ENCODE data around the gene AKAP10.
"Not testable (repeated sequence)": the region's sequence is repeated elsewhere in the genome, so short reads cannot be mapped to it uniquely, and the experiment has no call there.

AKAP10 gene

GRCh38 chr17:19915245-19915978, 62.2 kb downstream of the AKAP10 start:
- no peak for DNase-seq (ENCODE audit: low spot score)

- DNase-seq (ENCODE audit: low spot score): no peak
These were observed 66.6 kb downstream of the AKAP10 start for GRCh38 chr17:19911033-19911432.

- DNase-seq (ENCODE audit: low spot score): no peak
These were observed 68.5 kb downstream of the AKAP10 start for GRCh38 chr17:19909139-19909538.

GRCh38 chr17:19905502-19905901, 72.1 kb downstream of the AKAP10 start:
- DNase-seq (ENCODE audit: low spot score): no peak

DNA sequence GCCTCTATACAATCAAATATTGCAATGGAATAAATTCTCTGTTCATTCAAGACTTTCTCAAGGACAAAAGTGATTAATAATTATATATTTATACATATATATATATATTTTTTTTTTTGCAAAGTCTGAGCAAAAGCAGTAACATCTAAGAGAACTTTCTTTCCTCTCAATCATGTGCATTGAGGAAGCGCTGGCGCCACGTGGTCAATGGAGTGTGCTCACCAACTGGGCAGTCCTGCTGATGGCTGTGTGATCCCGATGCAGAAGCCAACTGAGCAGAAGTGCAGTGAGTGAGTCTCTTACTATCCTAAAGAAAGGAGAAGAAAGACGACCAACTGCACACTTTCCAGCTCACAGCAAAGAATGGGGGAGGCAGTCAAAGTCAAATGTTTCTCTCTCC, 72.7 kb downstream of the AKAP10 start:
- DNase-seq (ENCODE audit: low spot score): no peak

- DNase-seq (ENCODE audit: low spot score): no peak
These were observed 73.2 kb downstream of the AKAP10 start for GRCh38 chr17:19904412-19904811.

DNA sequence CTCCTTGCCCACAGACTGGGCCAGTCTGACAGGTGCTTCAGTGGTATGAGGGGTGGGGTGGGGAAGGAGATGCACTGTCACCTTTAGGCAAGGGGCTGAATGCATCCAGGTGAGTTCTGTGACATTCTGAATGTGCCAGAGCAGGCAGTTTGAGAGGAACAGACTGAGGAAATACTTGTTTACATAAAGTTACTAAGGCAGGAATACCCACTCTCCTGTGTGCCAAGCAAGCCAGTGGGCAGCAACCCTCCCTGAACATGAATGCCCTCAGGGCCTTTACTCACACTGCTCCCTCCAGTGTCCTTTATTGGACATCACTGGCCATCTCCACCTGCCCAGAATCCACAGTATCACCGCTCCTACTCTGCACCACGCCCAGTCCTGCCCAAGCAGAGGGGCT, 76.8 kb downstream of the AKAP10 start:
- DNase-seq (ENCODE audit: low spot score): no peak

DNA sequence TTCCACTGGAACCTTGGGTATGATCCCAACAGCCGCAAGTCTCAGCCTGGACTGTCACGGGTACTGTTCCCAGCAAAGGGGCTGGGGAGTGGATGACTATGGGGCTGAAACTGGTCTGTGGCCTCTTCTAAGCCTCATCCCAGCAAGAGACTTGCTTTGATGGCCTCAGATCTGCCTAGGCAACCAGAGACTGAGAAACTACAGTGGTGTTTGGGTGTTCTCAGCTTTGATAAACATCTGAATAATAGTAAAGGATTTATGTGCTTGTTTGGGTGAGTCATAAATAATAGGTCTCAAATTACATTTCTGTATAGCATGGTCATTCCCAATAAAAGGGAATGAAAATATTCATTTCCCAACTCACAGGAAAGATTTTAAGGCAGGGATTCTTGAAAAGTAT, 79.7 kb downstream of the AKAP10 start:
- DNase-seq (ENCODE audit: low spot score): peak; percentile 21

- DNase-seq (ENCODE audit: low spot score): no peak
These were observed 80.4 kb downstream of the AKAP10 start for GRCh38 chr17:19897090-19897837.

- no peak for DNase-seq (ENCODE audit: low spot score)
These were observed 80.9 kb downstream of the AKAP10 start for GRCh38 chr17:19896679-19897078.

DNA sequence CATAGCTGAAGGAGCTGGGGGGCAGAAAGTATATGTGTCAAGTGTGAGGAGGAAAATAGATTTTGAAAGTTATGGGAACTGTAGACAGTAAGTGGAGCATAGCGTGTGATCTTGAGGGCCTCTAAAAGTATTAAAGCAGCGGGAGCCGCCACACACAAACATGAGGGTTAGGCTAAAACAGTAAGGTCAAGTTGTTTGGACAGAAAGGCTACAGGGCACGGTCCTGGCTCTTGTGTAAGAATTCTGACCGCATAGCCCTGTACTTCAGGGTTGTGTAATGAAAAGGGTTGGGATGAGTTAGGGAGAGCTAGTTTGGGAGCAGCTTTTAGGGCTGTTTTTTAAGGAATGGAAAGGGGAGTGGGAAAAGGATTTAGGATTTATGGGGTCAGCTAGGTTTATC, 87.1 kb downstream of the AKAP10 start:
- DNase-seq (ENCODE audit: low spot score): not testable (repeated sequence)

- DNase-seq (ENCODE audit: low spot score): not testable (repeated sequence)
These were observed 87.6 kb downstream of the AKAP10 start for GRCh38 chr17:19890001-19890400.

DNA sequence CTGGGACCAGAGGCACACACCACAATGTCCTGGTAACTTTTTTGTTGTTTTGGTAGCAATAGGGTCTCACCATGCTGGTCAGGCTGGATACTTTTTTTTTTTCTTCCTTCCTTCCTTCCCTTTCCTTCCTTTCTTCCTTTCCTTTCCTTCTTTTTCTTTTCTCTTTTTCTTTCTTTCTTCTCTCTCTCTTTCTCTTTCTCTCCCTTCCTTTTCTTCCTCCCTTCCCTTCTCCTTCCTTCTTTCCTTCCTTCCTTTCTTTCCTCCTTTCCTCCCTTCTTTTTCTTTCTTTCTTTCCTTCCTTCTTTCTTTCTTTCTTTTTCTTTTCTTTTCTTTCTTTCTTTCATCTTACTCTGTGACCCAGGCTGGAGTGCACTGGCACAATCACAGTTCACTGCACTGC, 91.5 kb downstream of the AKAP10 start:
- no peak for DNase-seq (ENCODE audit: low spot score)

DNA sequence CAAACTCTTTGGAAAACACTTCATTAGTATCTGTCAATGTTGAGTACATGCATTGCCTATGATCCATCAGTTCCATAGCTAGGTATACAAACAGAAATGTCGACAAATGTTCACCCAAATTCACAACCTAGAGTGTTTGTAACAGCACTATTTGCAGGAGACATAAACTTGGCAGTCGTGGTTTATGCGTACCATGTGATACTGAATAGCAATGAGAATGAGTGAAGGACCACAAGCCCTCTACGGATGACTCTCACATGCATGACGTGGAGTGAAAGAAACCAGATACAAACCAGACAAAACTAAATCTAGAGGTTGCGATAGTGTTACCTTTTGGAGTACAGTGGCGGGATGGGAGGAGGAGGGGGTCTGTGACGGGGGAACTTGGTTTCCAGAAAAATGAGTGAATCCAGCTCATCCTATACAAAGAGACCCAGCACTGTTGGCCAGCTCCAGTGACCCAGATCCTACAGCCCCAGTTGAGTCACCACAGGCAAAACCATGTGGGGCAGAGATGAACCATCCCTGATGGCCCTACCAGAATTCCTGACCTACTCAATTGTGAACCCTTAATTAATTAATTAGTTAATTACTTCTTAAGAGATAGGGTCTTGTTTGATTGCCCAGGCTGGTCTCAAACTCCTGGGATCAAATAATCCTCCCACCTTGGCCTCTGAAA, 94.0 kb downstream of the AKAP10 start:
- DNase-seq (ENCODE audit: low spot score): no peak

GRCh38 chr17:19880393-19880792, 97.2 kb downstream of the AKAP10 start:
- no peak for DNase-seq (ENCODE audit: low spot score)

GRCh38 chr17:19877364-19877945, 100.2 kb downstream of the AKAP10 start:
- no peak for DNase-seq (ENCODE audit: low spot score)

GRCh38 chr17:19876529-19877161, 101.0 kb downstream of the AKAP10 start:
- DNase-seq (ENCODE audit: low spot score): no peak

- no peak for DNase-seq (ENCODE audit: low spot score)
These were observed 103.4 kb downstream of the AKAP10 start for GRCh38 chr17:19874256-19874655.

DNA sequence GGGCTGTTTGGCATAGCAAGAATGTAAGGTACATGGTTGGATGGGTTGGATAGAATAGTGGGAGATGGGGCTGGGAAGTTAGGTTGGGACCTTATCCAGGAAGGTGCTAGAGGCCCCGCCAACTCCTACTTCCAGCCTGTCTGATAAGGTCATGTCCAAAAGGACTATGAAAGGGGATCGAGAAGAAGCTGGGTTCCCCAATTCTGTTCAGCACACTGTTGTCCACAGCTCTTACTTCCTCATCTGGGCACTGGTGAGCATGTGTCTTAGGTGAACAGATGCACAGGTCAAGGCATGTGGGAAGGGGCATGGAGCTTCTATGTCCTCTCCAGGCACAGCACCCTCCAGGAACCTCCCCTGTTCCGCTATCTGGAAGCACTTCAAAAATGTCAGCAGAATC, 104.3 kb downstream of the AKAP10 start:
- DNase-seq (ENCODE audit: low spot score): no peak

- DNase-seq (ENCODE audit: low spot score): no peak
These were observed 109.6 kb downstream of the AKAP10 start for GRCh38 chr17:19868079-19868395.

DNA sequence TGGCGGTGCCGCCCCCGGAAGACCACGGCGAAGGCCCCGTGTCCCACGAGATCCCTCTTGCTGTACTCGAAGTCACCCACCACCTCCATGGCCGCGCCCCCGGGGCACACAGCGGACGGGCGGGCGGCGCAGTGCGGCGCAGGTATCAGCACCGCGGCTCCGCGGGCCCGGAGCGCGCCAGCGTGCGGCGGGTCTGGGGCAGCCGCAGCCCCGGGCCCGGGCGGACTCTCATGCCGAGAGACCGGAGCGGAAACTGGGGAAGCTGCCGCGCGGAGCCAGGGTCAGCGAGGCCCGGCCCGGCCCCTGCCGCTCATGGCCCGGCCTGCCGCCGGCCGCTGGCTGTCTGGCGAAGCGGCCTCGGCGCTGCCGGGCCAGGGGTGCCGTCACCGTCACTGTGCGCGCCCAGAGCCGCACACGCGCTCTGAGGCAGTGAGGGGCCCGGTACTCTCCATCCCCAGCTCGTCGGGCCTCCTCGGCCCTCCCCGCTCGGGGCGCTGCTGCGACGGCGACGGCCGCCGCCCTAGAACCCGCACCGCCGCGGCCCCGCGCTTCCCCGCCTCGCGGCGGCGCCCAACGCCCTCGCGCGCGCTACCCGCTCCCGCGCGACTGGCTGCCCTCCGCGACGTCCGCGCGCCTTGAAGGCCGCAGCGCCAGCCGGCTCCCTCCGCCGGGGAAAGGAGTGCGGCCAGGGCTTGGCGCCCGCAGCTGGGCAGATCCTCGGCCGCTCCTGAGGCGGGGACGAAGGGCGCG, 110.1 kb downstream of the AKAP10 start, which contains the start of gene ULK2:
ULK2 (minus strand) TSS at position 608 of the 750 bp plus-strand sequence; CDS start at position 89, 519 bp downstream.
- DNase-seq (ENCODE audit: low spot score): no peak

GRCh38 chr17:19867079-19867328, 110.6 kb downstream of the AKAP10 start:
- peak; percentile 20 for DNase-seq (ENCODE audit: low spot score)
